ENCODE measurements around the gene ACVRL1. TPM values are rescaled to one million over a fixed set of nuclear protein-coding genes. Genes with fewer than 3 reads are reported as not detected.
"Not testable (repeated sequence)": the region's sequence is repeated elsewhere in the genome, so short reads cannot be mapped to it uniquely, and the experiment has no call there.

Gene ACVRL1
- total RNA-seq, 1 donor from 2014 or later = 36.9 TPM

GRCh38 chr12:51874486-51874885 lies 32.8 kb upstream of the ACVRL1 start:
- intact Hi-C loops (cut with micrococcal nuclease) = no loop called here
- Histone ChIP-seq H3K9me3 (replicated peaks) (no peaks in the 10 kb centered on the region), H3K4me3 (no peak overlapping the region), H3K27me3 (ENCODE audit: low read depth) (peaks cover 19% of the 10 kb centered on the region), H3K4me1 (peaks cover 3% of the 10 kb centered on the region), H3K36me3 (no peaks in the 10 kb centered on the region), H3K27ac (replicated peaks) (no peak overlapping the region)
- no peak for DNase-seq
- TF ChIP-seq CTCF (IDR thresholded peaks at IDR 0.05; ENCODE audit: borderline replicate concordance) = no peak

- TF ChIP-seq CTCF (IDR thresholded peaks at IDR 0.05; ENCODE audit: borderline replicate concordance) = no peak
- no peak for DNase-seq
- intact Hi-C loops (cut with micrococcal nuclease) = no loop called here
- Histone ChIP-seq H3K4me3 (no peak overlapping the region), H3K9me3 (replicated peaks) (peaks cover 3% of the 10 kb centered on the region), H3K27ac (replicated peaks) (no peak overlapping the region), H3K36me3 (no peaks in the 10 kb centered on the region), H3K4me1 (no peaks in the 10 kb centered on the region), H3K27me3 (ENCODE audit: low read depth) (no peaks in the 10 kb centered on the region)
These were observed 28.2 kb upstream of the ACVRL1 start for GRCh38 chr12:51879102-51879501.

- Histone ChIP-seq H3K4me3 (no peak overlapping the region), H3K9me3 (replicated peaks) (peaks cover 8% of the 10 kb centered on the region), H3K27me3 (ENCODE audit: low read depth) (peaks cover 13% of the 10 kb centered on the region), H3K4me1 (peaks cover 17% of the 10 kb centered on the region), H3K27ac (replicated peaks) (no peak overlapping the region), H3K36me3 (no peaks in the 10 kb centered on the region)
- intact Hi-C loops (cut with micrococcal nuclease) = no loop called here
- TF ChIP-seq CTCF (IDR thresholded peaks at IDR 0.05; ENCODE audit: borderline replicate concordance) = no peak
- DNase-seq = no peak
These were observed 24.0 kb upstream of the ACVRL1 start for GRCh38 chr12:51883295-51883694.

GRCh38 chr12:51883998-51884675 lies 23.2 kb upstream of the ACVRL1 start:
- H3K36me3 ChIP-seq = no peaks in the 10 kb centered on the region
- TF ChIP-seq CTCF (IDR thresholded peaks at IDR 0.05; ENCODE audit: borderline replicate concordance) = no peak
- intact Hi-C loops (cut with micrococcal nuclease) = no loop called here
- H3K27ac ChIP-seq (replicated peaks) = no peak overlapping the region
- DNase-seq = no peak
- peaks cover 8% of the 10 kb centered on the region for H3K9me3 ChIP-seq (replicated peaks)
- no peak overlapping the region for H3K4me3 ChIP-seq
- H3K27me3 ChIP-seq (ENCODE audit: low read depth) = peaks cover 21% of the 10 kb centered on the region
- peaks cover 17% of the 10 kb centered on the region for H3K4me1 ChIP-seq

- Histone ChIP-seq H3K27me3 (ENCODE audit: low read depth) (peaks cover 21% of the 10 kb centered on the region), H3K4me3 (no peak overlapping the region), H3K9me3 (replicated peaks) (peaks cover 8% of the 10 kb centered on the region), H3K27ac (replicated peaks) (no peak overlapping the region), H3K4me1 (peaks cover 17% of the 10 kb centered on the region), H3K36me3 (no peaks in the 10 kb centered on the region)
- no peak for DNase-seq
- intact Hi-C loops (cut with micrococcal nuclease) = no loop called here
- TF ChIP-seq CTCF (IDR thresholded peaks at IDR 0.05; ENCODE audit: borderline replicate concordance) = no peak
These were observed 22.6 kb upstream of the ACVRL1 start for GRCh38 chr12:51884676-51885229.

GRCh38 chr12:51885294-51886020 lies 21.8 kb upstream of the ACVRL1 start:
- H3K9me3 ChIP-seq (replicated peaks); intact Hi-C loops (cut with micrococcal nuclease); H3K4me3 ChIP-seq; H3K36me3 ChIP-seq; DNase-seq: not testable (repeated sequence)
- Histone ChIP-seq H3K27me3 (ENCODE audit: low read depth) (peaks cover 21% of the 10 kb centered on the region), H3K27ac (replicated peaks) (peak overlapping the region; percentile 72), H3K4me1 (peaks cover 17% of the 10 kb centered on the region)

Measured in left ventricle myocardium inferior (tissue), 1 donor.